Ovary (tissue), 9 donors: ENCODE measurements around the gene PLXNA4. TPM values are rescaled to one million over a fixed set of nuclear protein-coding genes. Genes with fewer than 3 reads are reported as not detected.

Experiments used
- DNase-seq, 5 donors: peaks; one replicate each; pipeline ENCODE4 v3.0.0-alpha.2; 2019 to 2020
- H3K27ac ChIP-seq, 2 donors: fragments of 200-600 bp; one replicate each; pipeline versions ENCODE4 v1.5.1 to v1.8.0; 2019 to 2022
- H3K27me3 ChIP-seq: fragments of 200-600 bp; one replicate; pipeline ENCODE4 v1.8.0; 2022
- H3K36me3 ChIP-seq: fragments of 200-600 bp; sonication (generic); one replicate; pipeline ENCODE4 v1.5.1; 2019
- H3K4me1 ChIP-seq: one replicate; pipeline ENCODE4 v1.8.1; 2013; ENCODE audit warnings: mild to moderate bottlenecking, moderate library complexity; ENCODE audit not compliant: insufficient read depth
- H3K4me3 ChIP-seq: fragments of 200-600 bp; sonication (generic); one replicate; pipeline ENCODE4 v1.5.1; 2017
- H3K9me3 ChIP-seq, 2 donors: fragments of 200-600 bp in 1 of 2; sonication (generic) in 1 of 2; one replicate each; pipeline versions ENCODE4 v1.5.1 to v1.8.1; 2013 to 2019; ENCODE audit warnings: mild to moderate bottlenecking in 1 of 2, moderate library complexity in 1 of 2
- EP300 ChIP-seq: sonication (generic); formaldehyde crosslinking; IDR thresholded peaks from one replicate; pipeline ENCODE4 v1.6.1; 2017; ENCODE audit warnings: antibody characterized with exemption
- POLR2A ChIP-seq: fragments of 450-650 bp; IDR thresholded peaks from one replicate; pipeline ENCODE4 v1.6.1; 2017; ENCODE audit warnings: antibody characterized with exemption, mild to moderate bottlenecking, moderate library complexity
- WGBS, 3 donors: extraction: QIAGEN DNeasy Blood & Tissue Kit in 1 of 3; methylation state at CpG; one replicate each; pipeline versions ENCODE4 v1.1.5 to v1.1.7; 2013 to 2017; 5-methylcytosine and 5-hydroxymethylcytosine counted together
- intact Hi-C, 4 donors: fragments of 100-400 bp; cut with DNase I; formaldehyde crosslinking; loops; one replicate each; pipeline versions ENCODE4 v1.11.0 to v1.15.1; 2022 to 2023
- polyA plus RNA-seq, 2 donors: library from polyadenylated mRNA; stranded (reverse); fragments of 200-250 nt in 1 of 2; fragments of 350-450 nt in 1 of 2; fragmentation: Illumina TruSeq in 1 of 2; extraction: RNeasy Lipid Tissue Mini Kit (QIAGEN cat#74804) in 1 of 2; gene quantifications; one replicate each; pipeline ENCODE4 v1.2.3, GENCODE V29; 2013 to 2014
- total RNA-seq, 7 donors: library from RNA; depleted of rRNA in 2 of 7; stranded (reverse); fragments of >200 nt in 2 of 7; fragmentation: NEBNext Ultra II Directional in 3 of 7; extraction: Animal tissue kit (Norgen Biotek cat#: 25700) in 3 of 7; gene quantifications; one replicate each; pipeline versions ENCODE4 v1.1.0 to v1.2.4, GENCODE V29; 2016 to 2023
- TF ChIP-seq, protein P1 (sequence below), 3 donors: fragments of 450-650 bp in 2 of 3; fragments of 200-600 bp in 1 of 3; IDR thresholded peaks; one replicate each; pipeline versions ENCODE4 v1.5.1 to v1.8.0; 2016 to 2022; ENCODE audit warnings: antibody characterized with exemption in 3 of 3, mild to moderate bottlenecking in 1 of 3
- donor health status: DM: no; HTN: no; CAD: no; lungs with moderate emphysema.
- donor health status: DM: no; HTN: no; CAD: no.
- donor health status: Bipolar disorder and iron deficiency.
- donor health status: DM: yes; HTN: yes; CAD: no.
- donor health status: DM: no; HTN: no; CAD: no.
- donor health status: DM: yes; HTN: yes; CAD: no.

Gene PLXNA4
- total and polyA plus RNA-seq, 9 donors, result 5.1 to 39.9 (median 11.4) TPM

DNA sequence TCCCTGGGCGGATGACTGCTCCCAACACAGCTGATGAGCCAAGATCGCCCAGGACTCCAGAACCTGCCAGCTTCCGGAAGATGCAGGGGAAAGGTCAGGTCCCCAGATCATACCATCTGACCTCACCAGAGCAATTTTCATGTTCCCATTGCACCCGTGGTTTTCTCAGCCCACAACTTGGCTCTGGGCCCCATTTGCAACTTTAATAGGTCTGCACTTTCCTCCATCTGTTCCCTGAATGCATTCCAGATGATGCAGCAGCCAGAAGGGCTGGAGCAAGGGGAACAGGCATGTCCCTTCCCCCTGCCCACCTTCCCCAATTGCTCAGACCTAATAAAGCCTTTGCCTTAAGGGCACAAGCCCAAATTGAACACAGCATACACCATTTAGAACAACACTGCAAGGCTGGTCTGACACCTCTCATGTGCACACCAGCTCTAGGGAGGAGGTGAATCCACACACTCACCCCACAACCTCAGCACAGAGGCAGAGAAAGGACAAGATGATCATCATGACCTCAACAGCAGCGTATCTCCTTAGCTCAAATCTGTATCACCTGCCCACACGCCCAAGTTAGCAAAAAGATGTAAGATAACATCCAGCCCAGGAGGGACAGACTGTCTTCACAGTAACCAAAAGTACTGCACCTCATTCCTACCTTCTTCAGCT is 87.5 kb downstream of the PLXNA4 start:
- Histone ChIP-seq H3K36me3 (no peaks in the 10 kb centered on the region), H3K9me3 (no peaks in the 10 kb centered on the region), H3K4me3 (no peak overlapping the region), H3K27ac (no peak overlapping the region), H3K27me3 (no peaks in the 10 kb centered on the region), H3K4me1 (peaks cover 5% of the 10 kb centered on the region)
- no peak for TF ChIP-seq POLR2A
- no peak for TF ChIP-seq EP300
- TF ChIP-seq, protein P1, sequence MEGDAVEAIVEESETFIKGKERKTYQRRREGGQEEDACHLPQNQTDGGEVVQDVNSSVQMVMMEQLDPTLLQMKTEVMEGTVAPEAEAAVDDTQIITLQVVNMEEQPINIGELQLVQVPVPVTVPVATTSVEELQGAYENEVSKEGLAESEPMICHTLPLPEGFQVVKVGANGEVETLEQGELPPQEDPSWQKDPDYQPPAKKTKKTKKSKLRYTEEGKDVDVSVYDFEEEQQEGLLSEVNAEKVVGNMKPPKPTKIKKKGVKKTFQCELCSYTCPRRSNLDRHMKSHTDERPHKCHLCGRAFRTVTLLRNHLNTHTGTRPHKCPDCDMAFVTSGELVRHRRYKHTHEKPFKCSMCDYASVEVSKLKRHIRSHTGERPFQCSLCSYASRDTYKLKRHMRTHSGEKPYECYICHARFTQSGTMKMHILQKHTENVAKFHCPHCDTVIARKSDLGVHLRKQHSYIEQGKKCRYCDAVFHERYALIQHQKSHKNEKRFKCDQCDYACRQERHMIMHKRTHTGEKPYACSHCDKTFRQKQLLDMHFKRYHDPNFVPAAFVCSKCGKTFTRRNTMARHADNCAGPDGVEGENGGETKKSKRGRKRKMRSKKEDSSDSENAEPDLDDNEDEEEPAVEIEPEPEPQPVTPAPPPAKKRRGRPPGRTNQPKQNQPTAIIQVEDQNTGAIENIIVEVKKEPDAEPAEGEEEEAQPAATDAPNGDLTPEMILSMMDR (IDR thresholded peaks at IDR 0.05), result no peak
- 80 to 82% (median 81%) methylated on average over 6 of the region's 6 CpGs for WGBS, 3 donors
- intact Hi-C loops, result no loop called here
- DNase-seq, result no peak

- peak in 2 of 5 donors; percentile 39 to 67 for DNase-seq
- no peak overlapping the region for H3K27ac ChIP-seq
These were observed 90.0 kb downstream of the PLXNA4 start for GRCh38 chr7:132486274-132486610.

GRCh38 chr7:132485600-132486273 is 90.5 kb downstream of the PLXNA4 start:
- Histone ChIP-seq H3K36me3 (no peaks in the 10 kb centered on the region), H3K4me3 (no peak overlapping the region), H3K27me3 (no peaks in the 10 kb centered on the region), H3K4me1 (peaks cover 5% of the 10 kb centered on the region), H3K9me3 (no peaks in the 10 kb centered on the region), H3K27ac (no peak overlapping the region)
- DNase-seq, result peak in 3 of 5 donors; percentile 30 to 59 (median 51)
- TF ChIP-seq POLR2A, result no peak
- TF ChIP-seq, protein P1 (IDR thresholded peaks at IDR 0.05), result no peak
- intact Hi-C loops, result no loop called here
- 58 to 73% (median 69%) methylated on average over 9 of the region's 9 CpGs for WGBS, 3 donors

More at GRCh38 chr7:132486274-132486610, 90.0 kb downstream of the PLXNA4 start:
- Histone ChIP-seq H3K27me3 (no peaks in the 10 kb centered on the region), H3K4me1 (peaks cover 5% of the 10 kb centered on the region), H3K4me3 (no peak overlapping the region), H3K36me3 (no peaks in the 10 kb centered on the region), H3K9me3 (no peaks in the 10 kb centered on the region)
- TF ChIP-seq, protein P1 (IDR thresholded peaks at IDR 0.05), result no peak
- TF ChIP-seq EP300 (no peak), POLR2A (no peak)
- intact Hi-C loops, result no loop called here
- WGBS, 3 donors, result 11 to 18% (median 14%) methylated on average over 6 of the region's 6 CpGs

- Histone ChIP-seq H3K27ac (no peak overlapping the region), H3K4me3 (no peak overlapping the region), H3K9me3 (no peaks in the 10 kb centered on the region), H3K36me3 (no peaks in the 10 kb centered on the region), H3K4me1 (peaks cover 5% of the 10 kb centered on the region), H3K27me3 (no peaks in the 10 kb centered on the region)
- intact Hi-C loops, result no loop called here
- no peak for DNase-seq
- WGBS, 3 donors, result 66 to 83% (median 83%) methylated on average over 6 of the region's 6 CpGs
- TF ChIP-seq, protein P1 (IDR thresholded peaks at IDR 0.05), result no peak
- TF ChIP-seq POLR2A (no peak), EP300 (no peak)
These were observed 91.1 kb downstream of the PLXNA4 start for GRCh38 chr7:132485136-132485535.
